GM18498 (cell line): Measurements from ENCODE around the gene PKIG.
"Not testable (repeated sequence)": the region's sequence is repeated elsewhere in the genome, so short reads cannot be mapped to it uniquely, and the experiment has no call there.

Source experiments
- ATAC-seq: cut with Tn5 transposase; IDR thresholded peaks from one replicate; pipeline ENCODE4 v1.9.1; 2021; ENCODE audit warnings: mild to moderate bottlenecking, moderate library complexity; ENCODE audit not compliant: unreplicated experiment

Gene PKIG

DNA sequence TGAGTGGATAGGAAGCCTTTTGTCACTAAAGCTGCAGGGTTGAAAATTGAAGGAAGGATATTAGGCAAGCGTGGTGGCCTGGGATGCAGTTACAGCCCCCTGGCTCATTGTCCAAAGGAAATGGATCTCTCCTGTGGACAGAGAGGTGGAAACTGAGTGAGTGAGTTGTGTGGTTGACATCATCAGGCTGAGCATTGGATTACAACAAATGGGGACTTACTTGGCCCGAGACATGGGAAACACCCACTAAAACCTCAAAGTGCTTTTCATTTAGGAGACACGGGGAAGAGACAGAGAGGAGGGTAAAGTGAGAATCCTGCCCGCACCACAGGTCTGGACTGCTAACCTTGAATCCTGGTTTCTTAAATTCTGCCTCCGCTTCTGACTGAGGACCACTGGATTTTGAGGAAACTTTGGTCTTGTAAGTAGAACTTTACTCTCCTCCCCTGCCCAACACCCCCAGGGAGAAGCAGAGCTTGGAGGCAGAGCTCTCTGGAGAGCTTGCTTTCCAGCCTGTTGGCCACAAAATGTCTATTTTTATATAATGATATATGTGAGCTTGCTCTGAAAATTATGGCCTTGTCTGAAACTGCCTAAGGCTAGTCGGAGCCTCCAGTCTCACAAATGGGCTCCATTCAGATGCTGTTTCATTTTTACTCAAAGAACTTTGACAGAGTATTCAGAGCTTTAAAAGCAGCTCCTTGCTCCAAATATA is at the start of gene PKIG:
Gene PKIG, plus strand, starts transcription at position 269 of the 715 bp plus-strand sequence. CDS start 31,978 bp downstream, outside the sequence.
- ATAC-seq, result no peak

- no peak for ATAC-seq
These were observed 49.4 kb upstream of the PKIG start for GRCh38 chr20:44532981-44533331.

DNA sequence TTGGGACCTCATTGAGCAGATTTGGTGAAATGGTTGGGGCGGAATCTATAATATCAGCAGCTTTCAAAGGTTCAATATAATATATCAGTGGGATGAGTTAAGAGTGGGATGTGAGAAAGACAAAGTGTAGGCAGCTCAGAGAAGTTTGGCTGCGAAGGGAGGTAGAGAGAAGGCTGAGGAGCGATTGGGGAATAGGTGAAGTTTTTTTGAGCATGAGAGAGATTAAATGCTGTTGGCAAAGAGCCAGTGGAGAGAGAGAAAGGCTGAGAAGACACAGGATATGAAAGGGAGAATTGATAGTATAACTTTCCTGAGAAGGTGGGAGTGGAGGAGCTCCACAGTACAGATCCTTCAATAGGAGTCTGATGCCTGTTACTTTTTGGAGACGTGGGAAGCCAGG is 48.5 kb upstream of the PKIG start:
- ATAC-seq, result no peak

DNA sequence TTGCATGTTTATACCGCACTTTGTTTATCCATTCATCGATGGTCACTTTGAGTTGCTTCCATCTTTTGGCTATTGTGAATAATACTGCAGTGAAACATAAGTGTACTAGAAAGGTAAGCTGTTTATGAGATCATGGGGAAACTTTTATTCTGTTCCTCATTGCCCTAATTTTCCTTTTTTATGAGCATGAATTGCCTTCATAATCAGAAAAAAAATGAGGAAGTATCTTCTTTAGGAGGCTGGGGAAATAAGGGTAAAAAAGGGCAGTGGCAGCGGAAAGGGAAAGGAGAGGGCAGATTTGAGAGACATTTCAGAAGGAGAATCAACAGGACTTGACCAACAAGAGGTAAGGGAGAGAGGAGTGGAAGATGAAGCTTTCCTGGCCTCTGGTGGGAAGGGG is 46.2 kb upstream of the PKIG start:
- no peak for ATAC-seq

- ATAC-seq, result no peak
These were observed 44.4 kb upstream of the PKIG start for GRCh38 chr20:44537993-44538392.

GRCh38 chr20:44540834-44541233 is 41.5 kb upstream of the PKIG start:
- ATAC-seq, result no peak

- ATAC-seq, result no peak
These were observed 40.4 kb upstream of the PKIG start for GRCh38 chr20:44541992-44542391.

- ATAC-seq, result no peak
These were observed 39.5 kb upstream of the PKIG start for GRCh38 chr20:44542890-44543289.

- no peak for ATAC-seq
These were observed 39.0 kb upstream of the PKIG start for GRCh38 chr20:44543358-44543757.

DNA sequence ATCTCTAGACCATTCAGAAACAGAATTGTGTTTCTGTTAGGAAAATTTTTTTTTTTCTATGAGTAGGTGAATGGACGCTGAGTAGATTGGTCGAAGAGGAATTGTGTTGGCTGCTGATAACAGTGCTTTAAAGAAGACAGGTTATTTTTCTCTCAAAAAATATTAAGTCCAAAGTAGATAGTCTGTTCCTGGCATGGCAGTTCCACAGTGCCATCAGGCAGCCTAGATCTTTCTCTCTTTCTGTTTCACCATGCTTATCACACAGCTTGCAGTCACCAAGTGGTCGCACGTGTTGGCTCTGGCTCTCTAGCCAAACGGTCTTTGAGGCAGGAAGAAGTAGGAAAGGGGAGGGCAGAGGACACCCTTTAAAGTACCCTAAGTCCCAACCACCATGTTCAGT is 38.1 kb upstream of the PKIG start:
- ATAC-seq, result no peak

- no peak for ATAC-seq
These were observed 35.0 kb upstream of the PKIG start for GRCh38 chr20:44547419-44547818.

DNA sequence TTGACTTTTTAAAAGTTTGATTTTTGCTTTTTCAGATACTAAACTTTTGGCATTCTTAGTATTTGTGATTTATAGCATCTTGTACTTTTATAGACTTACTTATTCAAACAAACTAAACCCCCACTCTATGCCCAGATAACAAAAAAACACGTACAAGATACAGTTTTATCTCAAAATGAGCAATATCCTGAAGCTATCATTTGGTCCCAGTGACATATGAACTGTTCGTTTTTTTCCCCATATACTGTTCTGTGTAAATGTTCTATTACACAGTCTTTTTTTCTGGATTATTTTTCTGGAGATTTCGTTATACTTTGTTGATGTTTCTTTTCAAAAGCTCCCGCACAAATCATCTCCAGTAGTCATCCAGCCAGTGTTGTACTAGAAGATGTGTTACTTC is 33.3 kb upstream of the PKIG start:
- ATAC-seq, result no peak

- no peak for ATAC-seq
These were observed 30.3 kb upstream of the PKIG start for GRCh38 chr20:44552050-44552449.

GRCh38 chr20:44552568-44552949 is 29.8 kb upstream of the PKIG start:
- ATAC-seq, result no peak

GRCh38 chr20:44552950-44553908 is 29.1 kb upstream of the PKIG start:
- ATAC-seq, result no peak

- ATAC-seq, result no peak
These were observed 23.1 kb upstream of the PKIG start for GRCh38 chr20:44559302-44559701.

- no peak for ATAC-seq
These were observed 22.1 kb upstream of the PKIG start for GRCh38 chr20:44560229-44560628.

- not testable (repeated sequence) for ATAC-seq
These were observed 21.6 kb upstream of the PKIG start for GRCh38 chr20:44560818-44561217.

- ATAC-seq, result no peak
These were observed 20.5 kb upstream of the PKIG start for GRCh38 chr20:44561876-44562275.

DNA sequence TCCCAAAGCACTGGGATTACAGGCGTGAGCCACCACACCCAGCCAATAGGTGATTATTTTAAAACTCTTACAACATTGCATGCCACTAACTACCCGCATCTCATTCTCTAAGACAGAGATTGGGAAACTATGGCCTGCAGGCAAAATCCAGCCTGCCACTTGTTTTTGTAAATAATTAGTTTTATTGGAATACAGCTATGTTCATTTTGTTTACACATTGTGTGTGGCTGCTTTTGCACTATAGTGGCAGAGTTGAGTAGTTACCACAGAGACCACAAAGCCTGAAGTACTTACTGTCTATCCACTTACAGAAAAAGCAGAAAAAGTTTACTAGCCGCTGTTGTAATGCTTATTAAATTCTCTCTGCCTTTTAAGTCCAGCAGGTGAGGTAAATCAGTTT is 16.4 kb upstream of the PKIG start:
- ATAC-seq, result no peak

- ATAC-seq, result no peak
These were observed 15.6 kb upstream of the PKIG start for GRCh38 chr20:44566811-44567210.

DNA sequence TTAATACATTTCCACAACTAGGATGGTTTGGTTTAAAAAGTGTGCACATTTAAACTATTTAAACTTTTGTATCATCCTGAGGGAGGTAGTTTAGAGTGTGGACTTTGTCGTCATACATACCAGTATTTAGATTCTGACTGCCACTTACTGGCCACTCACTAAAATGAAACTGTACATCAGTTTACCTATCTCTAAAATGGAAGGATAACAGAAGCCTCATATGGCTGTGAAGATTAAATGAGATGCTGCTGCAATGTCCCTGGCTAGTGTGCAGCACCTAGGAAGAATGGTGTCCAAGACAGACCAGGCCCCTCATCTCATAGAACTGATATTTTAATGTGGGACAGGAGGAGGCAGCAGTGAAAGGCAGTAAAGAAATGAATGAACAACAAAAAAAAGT is 12.0 kb upstream of the PKIG start:
- ATAC-seq, result no peak
